Erythroblast (primary cell): ENCODE results near the gene KLHDC7B.

Source experiments
- GATA1 ChIP-seq: IDR thresholded peaks from 2 replicates; pipeline ENCODE4 v1.6.1; 2011; ENCODE audit warnings: low read depth, mild to moderate bottlenecking, control low read depth, low read length, moderate library complexity
- POLR2A ChIP-seq: IDR thresholded peaks from 2 replicates; pipeline ENCODE4 v1.6.1; 2011; ENCODE audit warnings: mild to moderate bottlenecking, low read length

GRCh38 chr22:50522806-50523438, 22.8 kb upstream of the KLHDC7B start:
- TF ChIP-seq POLR2A (no peak), GATA1 (no peak)
